ENCODE data around the gene ATP6V0E2. TPM values are rescaled to one million over a fixed set of nuclear protein-coding genes. Genes with fewer than 3 reads are reported as not detected.

Gene ATP6V0E2
- total RNA-seq, 1 experiment from 2014 or later: 26.2 TPM

- no peak for TF ChIP-seq AFF4 (CRISPR knock-in tag; IDR thresholded peaks at IDR 0.05; ENCODE audit: borderline replicate concordance)
Observed at GRCh38 chr7:149855361-149856305, 18.1 kb upstream of the ATP6V0E2 start (continued).

- Mint-ChIP-seq H3K27ac (peak overlapping the region; percentile 80), H3K36me3 (no peaks in the 10 kb centered on the region), H3K4me1 (peaks cover 29% of the 10 kb centered on the region), H3K9me3 (no peaks in the 10 kb centered on the region), H3K4me3 (no peak overlapping the region), H3K27me3 (ENCODE audit: low read depth) (no peaks in the 10 kb centered on the region)
- DNase-seq (ENCODE audit: low spot score) (no peak), ATAC-seq (no peak)
- POLR2A ChIA-PET: no interaction called here
- CTCF ChIA-PET: interaction anchor here (3.5 kb wide), 1 partner anchor 50 kb away, joined by 14 read pairs; no protein-coding TSS in a partner anchor
- TF ChIP-seq IRF1 (CRISPR knock-in tag; IDR thresholded peaks at IDR 0.05) (no peak), ZNF138 (CRISPR knock-in tag; conservative IDR thresholded peaks at IDR 0.05) (no peak), NFYB (CRISPR knock-in tag; conservative IDR thresholded peaks at IDR 0.05; ENCODE audit: low read depth) (no peak), NFATC4 (CRISPR knock-in tag; IDR thresholded peaks at IDR 0.05) (no peak), SOX15 (CRISPR knock-in tag; IDR thresholded peaks at IDR 0.05) (no peak), SP1 (CRISPR knock-in tag; conservative IDR thresholded peaks at IDR 0.05) (no peak), ELF4 (CRISPR knock-in tag; IDR thresholded peaks at IDR 0.05; ENCODE audit: low read depth) (no peak), ERG (CRISPR knock-in tag; IDR thresholded peaks at IDR 0.05) (no peak), ETV6 (CRISPR knock-in tag; IDR thresholded peaks at IDR 0.05) (no peak), ZNF423 (CRISPR knock-in tag; IDR thresholded peaks at IDR 0.05) (no peak), ZNF121 (CRISPR knock-in tag; IDR thresholded peaks at IDR 0.05) (no peak), PRRX2 (CRISPR knock-in tag; IDR thresholded peaks at IDR 0.05) (no peak)
Observed at GRCh38 chr7:149856583-149856982, 17.2 kb upstream of the ATP6V0E2 start.

- ChIA-PET CTCF (interaction anchor here (4.0 kb wide), 1 partner anchor 25 kb away, joined by 52 read pairs; no protein-coding TSS in a partner anchor), POLR2A (interaction anchor here (0.8 kb wide), 1 partner anchor 67 kb away, joined by 3 read pairs; no protein-coding TSS in a partner anchor)
- Mint-ChIP-seq H3K27ac (no peak overlapping the region), H3K9me3 (no peaks in the 10 kb centered on the region), H3K4me1 (peaks cover 24% of the 10 kb centered on the region), H3K27me3 (ENCODE audit: low read depth) (no peaks in the 10 kb centered on the region), H3K4me3 (no peak overlapping the region), H3K36me3 (no peaks in the 10 kb centered on the region)
- DNase-seq (ENCODE audit: low spot score) (no peak), ATAC-seq (no peak)
- no peak for TF ChIP-seq PREB (CRISPR knock-in tag; IDR thresholded peaks at IDR 0.05; ENCODE audit: borderline replicate concordance)
Observed at GRCh38 chr7:149859369-149859768, 14.4 kb upstream of the ATP6V0E2 start.

All from WTC11 (cell line).